ENCODE results near the gene SATB1. TPM values are rescaled to one million over a fixed set of nuclear protein-coding genes. Genes with fewer than 3 reads are reported as not detected.

Gene SATB1
- polyA plus RNA-seq, 1 experiment, result 10.8 TPM

GRCh38 chr3:18355832-18356231 is 69.3 kb downstream of the SATB1 start:
- Histone ChIP-seq H3K36me3 (ENCODE audit: control insufficient read depth, insufficient read depth, low read length) (no peaks in the 10 kb centered on the region), H3K4me3 (ENCODE audit: low read depth, low read length) (no peak overlapping the region), H3K27me3 (ENCODE audit: control insufficient read depth, insufficient read depth, low read length) (no peaks in the 10 kb centered on the region)
- POLR2A ChIA-PET, result no interaction called here
- CTCF ChIA-PET, result interaction anchor here (0.6 to 1.1 kb wide), 2 partner anchors 17 to 502 kb away, joined by 3 read pairs; no protein-coding TSS in a partner anchor
- TF ChIP-seq, protein P1, sequence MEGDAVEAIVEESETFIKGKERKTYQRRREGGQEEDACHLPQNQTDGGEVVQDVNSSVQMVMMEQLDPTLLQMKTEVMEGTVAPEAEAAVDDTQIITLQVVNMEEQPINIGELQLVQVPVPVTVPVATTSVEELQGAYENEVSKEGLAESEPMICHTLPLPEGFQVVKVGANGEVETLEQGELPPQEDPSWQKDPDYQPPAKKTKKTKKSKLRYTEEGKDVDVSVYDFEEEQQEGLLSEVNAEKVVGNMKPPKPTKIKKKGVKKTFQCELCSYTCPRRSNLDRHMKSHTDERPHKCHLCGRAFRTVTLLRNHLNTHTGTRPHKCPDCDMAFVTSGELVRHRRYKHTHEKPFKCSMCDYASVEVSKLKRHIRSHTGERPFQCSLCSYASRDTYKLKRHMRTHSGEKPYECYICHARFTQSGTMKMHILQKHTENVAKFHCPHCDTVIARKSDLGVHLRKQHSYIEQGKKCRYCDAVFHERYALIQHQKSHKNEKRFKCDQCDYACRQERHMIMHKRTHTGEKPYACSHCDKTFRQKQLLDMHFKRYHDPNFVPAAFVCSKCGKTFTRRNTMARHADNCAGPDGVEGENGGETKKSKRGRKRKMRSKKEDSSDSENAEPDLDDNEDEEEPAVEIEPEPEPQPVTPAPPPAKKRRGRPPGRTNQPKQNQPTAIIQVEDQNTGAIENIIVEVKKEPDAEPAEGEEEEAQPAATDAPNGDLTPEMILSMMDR (IDR thresholded peaks at IDR 0.05; ENCODE audit: insufficient read depth, low read depth, low read length), result no peak
- DNase-seq (ENCODE audit: low read depth), result no peak

DNA sequence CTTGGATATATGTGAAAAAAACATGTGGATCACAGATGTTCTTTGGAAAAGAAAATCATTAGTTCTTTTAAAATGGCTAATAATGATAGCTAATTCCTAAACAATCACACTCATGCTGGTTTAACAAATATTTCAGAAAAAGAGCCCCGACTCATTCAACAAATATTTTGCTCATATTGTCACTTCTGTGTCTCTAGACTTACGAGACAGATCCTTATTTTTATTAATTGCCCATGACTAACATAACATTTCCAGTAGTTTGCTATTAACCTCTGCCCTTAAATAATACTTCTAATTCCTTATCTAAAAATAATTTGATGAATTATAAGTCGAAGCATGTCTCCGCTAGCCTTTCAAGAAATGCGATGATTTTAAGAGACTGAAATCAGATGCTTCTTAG is 70.4 kb downstream of the SATB1 start:
- DNase-seq (ENCODE audit: low read depth), result peak; percentile 71
- ChIA-PET POLR2A (no interaction called here), CTCF (interaction anchor here (1.1 kb wide), 1 partner anchor 944 kb away, joined by 3 read pairs; no protein-coding TSS in a partner anchor)
- H3K4me3 ChIP-seq (ENCODE audit: low read depth, low read length), result no peak overlapping the region
- H3K36me3 ChIP-seq (ENCODE audit: control insufficient read depth, insufficient read depth, low read length), result no peaks in the 10 kb centered on the region
- TF ChIP-seq, protein P1 (IDR thresholded peaks at IDR 0.05; ENCODE audit: insufficient read depth, low read depth, low read length), result no peak
- no peaks in the 10 kb centered on the region for H3K27me3 ChIP-seq (ENCODE audit: control insufficient read depth, insufficient read depth, low read length)

- TF ChIP-seq, protein P1 (IDR thresholded peaks at IDR 0.05; ENCODE audit: insufficient read depth, low read depth, low read length), result no peak
- H3K4me3 ChIP-seq (ENCODE audit: low read depth, low read length), result no peak overlapping the region
- no peaks in the 10 kb centered on the region for H3K36me3 ChIP-seq (ENCODE audit: control insufficient read depth, insufficient read depth, low read length)
- no peak for DNase-seq (ENCODE audit: low read depth)
- POLR2A ChIA-PET, result no interaction called here
- CTCF ChIA-PET, result no interaction called here
- no peaks in the 10 kb centered on the region for H3K27me3 ChIP-seq (ENCODE audit: control insufficient read depth, insufficient read depth, low read length)
Measured at GRCh38 chr3:18351823-18352744, 73.1 kb downstream of the SATB1 start.

DNA sequence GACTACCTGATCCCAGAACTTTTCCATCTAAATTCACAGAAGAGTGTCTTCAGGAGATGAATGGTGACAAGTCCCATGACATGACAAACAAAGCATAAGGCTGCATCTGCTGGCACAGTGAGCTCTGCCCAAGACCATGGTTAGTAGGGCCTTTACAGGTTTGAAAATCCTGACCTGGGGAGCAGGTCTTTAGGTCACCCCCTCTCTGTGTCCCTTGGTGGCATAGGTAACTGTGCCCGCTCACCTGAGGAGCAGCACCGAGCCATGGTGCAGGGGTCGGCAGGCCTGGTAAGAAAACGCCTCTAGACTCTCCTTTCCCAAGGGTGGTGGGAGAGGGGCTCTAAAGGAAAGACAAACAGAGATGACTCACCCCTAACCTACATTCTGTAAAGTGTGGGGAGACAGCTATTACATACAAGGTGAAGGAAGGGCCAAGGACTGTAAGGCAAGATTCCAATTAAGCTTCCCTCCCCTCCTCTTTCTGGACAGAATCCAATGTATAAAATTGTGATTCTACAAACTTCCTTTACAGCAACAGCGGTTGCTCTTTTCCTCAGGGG is 74.0 kb downstream of the SATB1 start:
- TF ChIP-seq, protein P1 (IDR thresholded peaks at IDR 0.05; ENCODE audit: insufficient read depth, low read depth, low read length), result no peak
- H3K36me3 ChIP-seq (ENCODE audit: control insufficient read depth, insufficient read depth, low read length), result no peaks in the 10 kb centered on the region
- CTCF ChIA-PET, result no interaction called here
- POLR2A ChIA-PET, result no interaction called here
- H3K27me3 ChIP-seq (ENCODE audit: control insufficient read depth, insufficient read depth, low read length), result no peaks in the 10 kb centered on the region
- H3K4me3 ChIP-seq (ENCODE audit: low read depth, low read length), result no peak overlapping the region
- no peak for DNase-seq (ENCODE audit: low read depth)

- ChIA-PET CTCF (interaction anchor here (0.7 to 1.1 kb wide), 2 partner anchors 34 to 40 kb away, joined by 3 to 4 read pairs; no protein-coding TSS in a partner anchor), POLR2A (no interaction called here)
- Histone ChIP-seq H3K27me3 (ENCODE audit: control insufficient read depth, insufficient read depth, low read length) (no peaks in the 10 kb centered on the region), H3K4me3 (ENCODE audit: low read depth, low read length) (no peak overlapping the region), H3K36me3 (ENCODE audit: control insufficient read depth, insufficient read depth, low read length) (no peaks in the 10 kb centered on the region)
- TF ChIP-seq, protein P1 (IDR thresholded peaks at IDR 0.05; ENCODE audit: insufficient read depth, low read depth, low read length), result no peak
- DNase-seq (ENCODE audit: low read depth), result no peak
Measured at GRCh38 chr3:18349197-18349798, 75.8 kb downstream of the SATB1 start.
